H1 (cell line): ENCODE measurements around the gene STEEP1. TPM values are rescaled to one million over a fixed set of nuclear protein-coding genes. Genes with fewer than 3 reads are reported as not detected.

Experiments
- CTCF ChIA-PET: fragments of 300-600 bp; sonication (Branson Sonifier 250); formaldehyde crosslinking; loops from one replicate; lab custom pipeline; 2021; ENCODE audit not compliant: partially characterized antibody; lab: Charles Lee
- POLR2A ChIA-PET: fragments of 300-600 bp; sonication (Branson Sonifier 250); formaldehyde crosslinking; loops from one replicate; lab custom pipeline; 2021; ENCODE audit warnings: inconsistent platforms; ENCODE audit not compliant: partially characterized antibody; lab: Charles Lee
- DNase-seq, 2 experiments: peaks; one replicate each; pipeline versions ENCODE4 v3.0.0 to v3.0.0-alpha.2; 2010 to 2022; ENCODE audit warnings: low spot score in 2 of 2, low read depth in 1 of 2, mixed read lengths in 1 of 2
- FAIRE-seq: peaks from 2 replicates; lab custom pipeline; 2011; peaks lifted over from hg19 to GRCh38; lab: Jason Lieb, UNC
- H2AFZ ChIP-seq: 2 replicates; pipeline ENCODE4 v1.8.1; 2012; ENCODE audit warnings: low read length, inconsistent platforms
- H2AK5ac ChIP-seq: 2 replicates; pipeline ENCODE4 v1.6.1; 2013; ENCODE audit warnings: low read depth, low read length
- H2BK120ac ChIP-seq: replicated peaks from 2 replicates; pipeline ENCODE3; 2013; ENCODE audit warnings: low read depth, low read length, inconsistent platforms
- H2BK12ac ChIP-seq: 2 replicates; pipeline ENCODE4 v1.6.1; 2013; ENCODE audit warnings: low read depth, low read length
- H2BK15ac ChIP-seq: 2 replicates; pipeline ENCODE4 v1.6.1; 2013; ENCODE audit warnings: low read length
- H2BK20ac ChIP-seq: 2 replicates; pipeline ENCODE4 v1.6.1; 2013; ENCODE audit warnings: low read length
- H2BK5ac ChIP-seq: 2 replicates; pipeline ENCODE4 v1.6.1; 2013; ENCODE audit warnings: low read depth, low read length
- H3K14ac ChIP-seq: 2 replicates; pipeline ENCODE4 v1.6.1; 2013; ENCODE audit warnings: inconsistent platforms; ENCODE audit not compliant: insufficient read length
- H3K18ac ChIP-seq: 2 replicates; pipeline ENCODE4 v1.6.1; 2013; ENCODE audit warnings: low read length; ENCODE audit errors: extremely low read depth
- H3K23ac ChIP-seq: 2 replicates; pipeline ENCODE4 v1.6.1; 2013; ENCODE audit warnings: inconsistent platforms; ENCODE audit not compliant: insufficient read length
- H3K23me2 ChIP-seq: 2 replicates; pipeline ENCODE4 v1.6.1; 2013; ENCODE audit warnings: low read depth, low read length
- H3K27ac ChIP-seq: 2 replicates; pipeline ENCODE4 v1.6.1; 2011; ENCODE audit warnings: low read depth, low read length, inconsistent platforms
- H3K27me3 ChIP-seq, 4 experiments: replicated peaks in 1 of 4; 1 replicate in 1 of 4; 2 replicates in 3 of 4; pipeline versions ENCODE4 v1.6.1 to v1.8.1; 2011 to 2013; ENCODE audit warnings: low read length in 3 of 4, mild to moderate bottlenecking in 3 of 4, inconsistent platforms in 2 of 4, mixed read lengths in 2 of 4, moderate library complexity in 1 of 4; ENCODE audit not compliant: control insufficient read depth in 3 of 4, insufficient read depth in 3 of 4; ENCODE audit errors: extremely low read depth in 1 of 4
- H3K36me3 ChIP-seq, 4 experiments: 2 replicates each; pipeline versions ENCODE4 v1.6.1 to v1.8.1; 2011 to 2013; ENCODE audit warnings: mild to moderate bottlenecking in 4 of 4, low read length in 3 of 4, moderate library complexity in 2 of 4, control low read depth in 1 of 4, inconsistent platforms in 1 of 4; ENCODE audit not compliant: insufficient read depth in 4 of 4, control insufficient read depth in 2 of 4
- H3K4ac ChIP-seq: replicated peaks from 2 replicates; pipeline ENCODE3; 2013; ENCODE audit warnings: low read length, low read depth, mixed read lengths, inconsistent platforms; ENCODE audit not compliant: insufficient read length
- H3K4me1 ChIP-seq, 4 experiments: replicated peaks in 1 of 4; 1 replicate in 1 of 4; 2 replicates in 3 of 4; pipeline versions ENCODE4 v1.6.1 to v1.8.1; 2011 to 2013; ENCODE audit warnings: low read length in 3 of 4, inconsistent platforms in 2 of 4, mixed read lengths in 1 of 4; ENCODE audit not compliant: insufficient read depth in 4 of 4, control insufficient read depth in 3 of 4
- H3K4me2 ChIP-seq, 2 experiments: 2 replicates each; pipeline versions ENCODE4 v1.6.1 to v1.8.1; 2011 to 2013; ENCODE audit warnings: low read depth in 2 of 2, low read length in 2 of 2, control low read depth in 1 of 2, inconsistent platforms in 1 of 2, mild to moderate bottlenecking in 1 of 2; ENCODE audit not compliant: insufficient read depth in 1 of 2
- H3K4me3 ChIP-seq, 4 experiments: fragments of 200-600, 300-600 bp in 1 of 4; sonication (generic), shearing (Covaris generic), sonication (Bioruptor Twin) in 1 of 4; 2 replicates each; pipeline versions ENCODE4 v1.5.1 to v1.8.1; 2011 to 2016; ENCODE audit warnings: low read length in 4 of 4, low read depth in 3 of 4, control low read depth in 2 of 4, inconsistent platforms in 2 of 4, mild to moderate bottlenecking in 2 of 4, mixed read lengths in 1 of 4, moderate library complexity in 1 of 4; ENCODE audit not compliant: insufficient read depth in 2 of 4; ENCODE audit errors: extremely low read depth in 1 of 4
- H3K56ac ChIP-seq: replicated peaks from 2 replicates; pipeline ENCODE3; 2013; ENCODE audit warnings: low read depth, mild to moderate bottlenecking, mixed read lengths, low read length, inconsistent platforms; ENCODE audit not compliant: insufficient read length
- H3K79me1 ChIP-seq: 2 replicates; pipeline ENCODE4 v1.6.1; 2013; ENCODE audit warnings: low read depth, low read length, control low read depth
- H3K79me2 ChIP-seq, 2 experiments: 2 replicates each; pipeline versions ENCODE4 v1.6.1 to v1.8.1; 2012 to 2013; ENCODE audit warnings: low read length in 2 of 2, mild to moderate bottlenecking in 2 of 2, inconsistent platforms in 1 of 2; ENCODE audit not compliant: insufficient read depth in 2 of 2, control insufficient read depth in 1 of 2
- H3K9ac ChIP-seq, 4 experiments: replicated peaks in 1 of 4; 1 replicate in 1 of 4; 2 replicates in 3 of 4; pipeline versions ENCODE4 v1.6.1 to v1.8.1; 2011 to 2013; ENCODE audit warnings: low read depth in 3 of 4, low read length in 3 of 4, control low read depth in 2 of 4, mild to moderate bottlenecking in 2 of 4, moderate library complexity in 2 of 4, inconsistent platforms in 1 of 4; ENCODE audit errors: extremely low read depth in 1 of 4
- H3K9me3 ChIP-seq, 2 experiments: 2 replicates each; pipeline versions ENCODE4 v1.6.1 to v1.8.1; 2012 to 2013; ENCODE audit warnings: mild to moderate bottlenecking in 2 of 2, moderate library complexity in 2 of 2, control low read depth in 1 of 2, inconsistent platforms in 1 of 2, low read depth in 1 of 2, low read length in 1 of 2, mixed read lengths in 1 of 2; ENCODE audit not compliant: insufficient read depth in 2 of 2
- H4K20me1 ChIP-seq, 2 experiments: replicated peaks in 1 of 2; 2 replicates each; pipeline versions ENCODE3 to v1.8.1; 2011 to 2013; ENCODE audit warnings: inconsistent platforms in 2 of 2, low read length in 2 of 2, mild to moderate bottlenecking in 1 of 2; ENCODE audit not compliant: insufficient read depth in 2 of 2, control insufficient read depth in 1 of 2
- H4K5ac ChIP-seq: 2 replicates; pipeline ENCODE4 v1.6.1; 2013; ENCODE audit warnings: low read length, low read depth, mixed read lengths, inconsistent platforms; ENCODE audit not compliant: insufficient read length
- H4K8ac ChIP-seq: 2 replicates; pipeline ENCODE4 v1.8.0; 2013; ENCODE audit warnings: mild to moderate bottlenecking, moderate library complexity, low read length, inconsistent platforms; ENCODE audit not compliant: insufficient read depth; ENCODE audit errors: extremely low read depth
- H4K91ac ChIP-seq: replicated peaks from 2 replicates; pipeline ENCODE3; 2013; ENCODE audit warnings: low read length, mixed read lengths, inconsistent platforms; ENCODE audit not compliant: insufficient read length
- CTBP2 ChIP-seq: IDR thresholded peaks from 2 replicates; pipeline ENCODE4 v1.7.0; 2011; ENCODE audit warnings: borderline replicate concordance, mild to moderate bottlenecking, moderate library complexity, mixed read lengths, low read length; ENCODE audit not compliant: insufficient read depth, insufficient read length
- FOSL1 ChIP-seq: IDR thresholded peaks from 2 replicates; pipeline ENCODE4 v1.6.1; 2011; ENCODE audit warnings: mild to moderate bottlenecking, low read depth, low read length, moderate library complexity; ENCODE audit not compliant: insufficient read depth
- HDAC2 ChIP-seq, 2 experiments: fragments of 300-600 bp in 1 of 2; sonication (generic) in 1 of 2; IDR thresholded peaks; 2 replicates each; pipeline ENCODE4 v1.6.1; 2011 to 2012; ENCODE audit warnings: low read depth in 2 of 2, low read length in 2 of 2, mild to moderate bottlenecking in 2 of 2, moderate library complexity in 2 of 2, borderline replicate concordance in 1 of 2, inconsistent platforms in 1 of 2
- POLR2AphosphoS5 ChIP-seq: IDR thresholded peaks from 2 replicates; pipeline ENCODE4 v1.6.1; 2011; ENCODE audit warnings: low read depth, low read length
- POU5F1 ChIP-seq: IDR thresholded peaks from 2 replicates; pipeline ENCODE4 v1.6.1; 2011; ENCODE audit warnings: low read depth, mild to moderate bottlenecking, low read length, moderate library complexity
- RFX5 ChIP-seq: IDR thresholded peaks from 2 replicates; pipeline ENCODE4 v1.6.1; 2011; ENCODE audit warnings: low read depth, low read length, improper control_type of control experiment, borderline replicate concordance
- RNF2 ChIP-seq: fragments of 200-900, 300-1000 bp; sonication (generic); IDR thresholded peaks from 2 replicates; pipeline ENCODE4 v1.7.1; 2016; ENCODE audit warnings: borderline replicate concordance, low read depth, mild to moderate bottlenecking, antibody characterized with exemption, low read length; ENCODE audit not compliant: poor library complexity, severe bottlenecking; ENCODE audit errors: missing control alignments
- WGBS, 2 experiments: shearing (Covaris generic) in 1 of 2; methylation state at CpG; one replicate each; pipeline versions ENCODE4 v1.1.6 to v1.1.7; 2013 to 2015; ENCODE audit warnings: low lambda C conversion rate in 2 of 2, mixed read lengths in 2 of 2, inconsistent platforms in 1 of 2, low coverage in 1 of 2, missing lambda C conversion rate in 1 of 2; ENCODE audit not compliant: insufficient replicate concordance in 2 of 2, insufficient coverage in 1 of 2, insufficient read length in 1 of 2; ENCODE audit errors: extremely low coverage in 1 of 2, missing lambda C conversion rate in 1 of 2; 5-methylcytosine and 5-hydroxymethylcytosine counted together
- polyA plus RNA-seq, 7 experiments: library from polyadenylated mRNA; depleted of rRNA in 3 of 7; stranded (reverse) in 5 of 7; unstranded in 2 of 7; fragments of >200 nt in 5 of 7; fragments of 200-250 nt in 2 of 7; gene quantifications; 1 replicate in 5 of 7; 2 replicates in 1 of 7; 4 replicates in 1 of 7; pipeline versions ENCODE4 v1.2.1 to v1.2.3, GENCODE V29; 2011 to 2013; ENCODE audit warnings: missing spikeins in 2 of 7, mixed read lengths in 2 of 7
- total RNA-seq: library from RNA; stranded (reverse); fragmentation: NEBNext Ultra II Directional; extraction: Animal tissue kit (Norgen Biotek cat#: 25700); gene quantifications from 2 replicates; pipeline ENCODE4 v1.2.1, GENCODE V29; 2021
- TF ChIP-seq, protein P1 (sequence below): IDR thresholded peaks from 2 replicates; pipeline ENCODE4 v1.6.1; 2012; ENCODE audit warnings: inconsistent platforms
- TF ChIP-seq, protein P2 (sequence below): IDR thresholded peaks from 2 replicates; pipeline ENCODE4 v1.6.1; 2011; ENCODE audit warnings: low read depth, mild to moderate bottlenecking, low read length; ENCODE audit not compliant: insufficient read depth

Gene STEEP1
- total and polyA plus RNA-seq, 2 of the 8 experiments (the other 6 are each of a cell fraction or from before 2014, with no cell fraction given) = 9.2 to 29.7 TPM

DNA sequence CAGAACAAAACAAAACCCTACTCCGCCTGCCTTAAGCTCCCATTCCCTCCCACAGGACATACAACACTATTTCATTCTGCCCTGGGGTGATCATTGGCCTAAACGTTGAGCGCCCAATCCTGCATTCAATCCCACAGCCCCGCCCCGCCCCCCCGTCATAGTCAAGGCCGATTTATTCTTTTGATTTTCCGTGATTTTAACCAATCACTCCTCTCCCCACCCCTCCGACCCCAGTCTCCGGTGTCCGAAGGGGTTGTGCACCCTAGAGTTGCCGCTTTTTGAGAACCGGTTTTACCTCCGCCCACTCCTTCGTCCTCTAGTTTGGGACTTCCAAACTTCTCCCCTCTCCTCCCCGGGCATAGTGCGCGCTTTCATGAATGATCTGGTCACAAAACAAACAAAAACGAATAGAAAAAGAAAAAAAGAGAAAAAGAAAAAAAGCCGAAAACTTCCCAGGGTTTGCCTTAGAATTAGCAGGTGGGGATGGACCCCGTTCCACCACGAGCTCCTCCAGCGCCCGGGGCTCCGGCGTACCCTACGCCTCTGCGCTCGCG lies 8.7 kb upstream of the STEEP1 start:
- no peak overlapping the region for H2BK12ac ChIP-seq
- H3K79me1 ChIP-seq = no peaks in the 10 kb centered on the region
- no peak overlapping the region for H2BK5ac ChIP-seq
- H3K4me2 ChIP-seq = peak overlapping the region; percentile 59 to 72
- peak overlapping the region in 2 of 4 experiments; percentile 48 to 49; a peak in 2 of 7 replicates for H3K9ac ChIP-seq
- no peaks in the 10 kb centered on the region for H3K27me3 ChIP-seq
- no peak overlapping the region for H2BK120ac ChIP-seq
- H3K56ac ChIP-seq = no peak overlapping the region
- peak overlapping the region; percentile 68; the same call in 1 of the 2 replicates for H4K8ac ChIP-seq
- no peaks in the 10 kb centered on the region for H4K20me1 ChIP-seq
- H4K91ac ChIP-seq = no peak overlapping the region
- ChIA-PET POLR2A (interaction anchor here (0.6 to 3.0 kb wide), 19 partner anchors 9 to 279 kb away, joined by 3 to 17 read pairs (median 4); partner anchors contain the start of genes RPL39, SOWAHD, STEEP1 and UPF3B), CTCF (interaction anchor here (0.8 to 1.3 kb wide), 3 partner anchors 10 to 105 kb away, joined by 3 read pairs; no protein-coding TSS in a partner anchor)
- H3K79me2 ChIP-seq = peaks cover 0 to 8% of the 10 kb centered on the region in 2 experiments; a peak in 2 of 4 replicates
- H4K5ac ChIP-seq = no peak overlapping the region
- H2AK5ac ChIP-seq = no peak overlapping the region
- no peak overlapping the region for H3K18ac ChIP-seq
- H3K4me1 ChIP-seq = peaks cover 0 to 4% (median 0%) of the 10 kb centered on the region in 4 experiments; a peak in 1 of 7 replicates
- H3K4ac ChIP-seq = no peak overlapping the region
- no peak for DNase-seq
- 4% methylated on average over 11 of the region's 30 CpGs; no CpG with 5 or more reads in 1 of the 2 experiments for WGBS, 2 experiments
- H2BK20ac ChIP-seq = no peak overlapping the region
- no peak overlapping the region for H2AFZ ChIP-seq
- H3K23ac ChIP-seq = no peak overlapping the region
- no peaks in the 10 kb centered on the region for H3K9me3 ChIP-seq
- H2BK15ac ChIP-seq = no peak overlapping the region
- peaks cover 2% of the 10 kb centered on the region; the same call in 1 of the 2 replicates for H3K23me2 ChIP-seq
- H3K14ac ChIP-seq = no peak overlapping the region
- H3K36me3 ChIP-seq = peaks cover 0 to 6% (median 0%) of the 10 kb centered on the region in 4 experiments; a peak in 2 of 8 replicates
- H3K27ac ChIP-seq = no peak overlapping the region
- FAIRE-seq = no peak
- peak overlapping the region; percentile 55 to 87 (median 64) for H3K4me3 ChIP-seq
- TF ChIP-seq POLR2AphosphoS5 = no peak
- TF ChIP-seq POU5F1 = no peak
- no peak for TF ChIP-seq HDAC2 (IDR thresholded peaks at IDR 0.05; ENCODE audit: borderline replicate concordance in 1 of 2, low read depth in 2 of 2, low read length in 2 of 2)
- TF ChIP-seq, protein P1, sequence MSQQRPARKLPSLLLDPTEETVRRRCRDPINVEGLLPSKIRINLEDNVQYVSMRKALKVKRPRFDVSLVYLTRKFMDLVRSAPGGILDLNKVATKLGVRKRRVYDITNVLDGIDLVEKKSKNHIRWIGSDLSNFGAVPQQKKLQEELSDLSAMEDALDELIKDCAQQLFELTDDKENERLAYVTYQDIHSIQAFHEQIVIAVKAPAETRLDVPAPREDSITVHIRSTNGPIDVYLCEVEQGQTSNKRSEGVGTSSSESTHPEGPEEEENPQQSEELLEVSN = peak; percentile 26; the same call in 1 of the 2 replicates
- TF ChIP-seq, protein P2, sequence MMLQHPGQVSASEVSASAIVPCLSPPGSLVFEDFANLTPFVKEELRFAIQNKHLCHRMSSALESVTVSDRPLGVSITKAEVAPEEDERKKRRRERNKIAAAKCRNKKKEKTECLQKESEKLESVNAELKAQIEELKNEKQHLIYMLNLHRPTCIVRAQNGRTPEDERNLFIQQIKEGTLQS = no peak
- TF ChIP-seq FOSL1 = no peak
- TF ChIP-seq RNF2 = no peak
- no peak for TF ChIP-seq CTBP2
- no peak for TF ChIP-seq RFX5
